GM23338 (cell line): ENCODE data around the gene ANKS1B. TPM values are rescaled to one million over a fixed set of nuclear protein-coding genes. Genes with fewer than 3 reads are reported as not detected.

Experiments used
- ATAC-seq: fragments of 200-7000 bp; cut with Tn5 transposase; 3 replicates; pipeline ENCODE4 v1.9.1; 2020
- DNase-seq: peaks from one replicate; pipeline ENCODE4 v3.0.0-alpha.2; 2015; ENCODE audit warnings: low spot score
- H2AFZ ChIP-seq: fragments of 200-600 bp; sonication (generic); 2 replicates; pipeline ENCODE4 v1.8.0; 2016; ENCODE audit warnings: antibody characterized with exemption, mild to moderate bottlenecking, moderate library complexity
- H3F3A ChIP-seq: fragments of 200-600 bp; sonication (generic); replicated peaks from 2 replicates; pipeline ENCODE4 v1.8.0; 2017; ENCODE audit warnings: antibody characterized with exemption, mixed run types, low read depth
- H3K27ac ChIP-seq: fragments of 200-600 bp; sonication (generic); 2 replicates; pipeline ENCODE4 v1.6.1; 2016; ENCODE audit warnings: low read depth
- H3K27me3 ChIP-seq: fragments of 200-600 bp; sonication (generic); 2 replicates; pipeline ENCODE4 v1.8.0; 2016; ENCODE audit warnings: mild to moderate bottlenecking, mixed run types, moderate library complexity; ENCODE audit not compliant: insufficient read depth
- H3K36me3 ChIP-seq: fragments of 200-600 bp; sonication (generic); 2 replicates; pipeline ENCODE4 v1.8.0; 2016; ENCODE audit warnings: mild to moderate bottlenecking; ENCODE audit not compliant: insufficient read depth
- H3K4me1 ChIP-seq: fragments of 200-600 bp; sonication (generic); 2 replicates; pipeline ENCODE4 v1.8.0; 2016; ENCODE audit warnings: mild to moderate bottlenecking, moderate library complexity; ENCODE audit not compliant: insufficient read depth
- H3K4me2 ChIP-seq: fragments of 200-600 bp; sonication (generic); 2 replicates; pipeline ENCODE4 v1.7.1; 2017; ENCODE audit warnings: mixed run types
- H3K4me3 ChIP-seq: fragments of 200-600 bp; sonication (generic); 2 replicates; pipeline ENCODE4 v1.6.1; 2016; ENCODE audit warnings: mixed run types
- H3K79me2 ChIP-seq: fragments of 200-600 bp; sonication (generic); replicated peaks from 2 replicates; pipeline ENCODE4 v1.8.0; 2017; ENCODE audit warnings: mild to moderate bottlenecking; ENCODE audit not compliant: insufficient read depth
- H3K9me2 ChIP-seq: fragments of 200-600 bp; sonication (generic); 2 replicates; pipeline ENCODE4 v1.8.0; 2017; ENCODE audit not compliant: insufficient read depth
- H4K20me1 ChIP-seq: fragments of 200-600 bp; sonication (generic); replicated peaks from 2 replicates; pipeline ENCODE4 v1.8.0; 2017; ENCODE audit warnings: mild to moderate bottlenecking; ENCODE audit not compliant: insufficient read depth
- H3K27ac Mint-ChIP-seq: 2 replicates; pipeline ENCODE4 v1.8.0; 2020; ENCODE audit warnings: inconsistent platforms, mild to moderate bottlenecking, moderate library complexity, mixed read lengths
- H3K27me3 Mint-ChIP-seq: 3 replicates; pipeline ENCODE4 v1.8.0; 2022; ENCODE audit warnings: low read depth, mild to moderate bottlenecking, moderate library complexity, mixed read lengths, inconsistent platforms; ENCODE audit not compliant: insufficient read depth, poor library complexity
- H3K36me3 Mint-ChIP-seq: 3 replicates; pipeline ENCODE4 v1.8.0; 2021; ENCODE audit warnings: low read depth, mild to moderate bottlenecking, inconsistent platforms, moderate library complexity, mixed read lengths
- H3K4me1 Mint-ChIP-seq: 3 replicates; pipeline ENCODE4 v1.8.0; 2020; ENCODE audit warnings: mild to moderate bottlenecking, inconsistent platforms, mixed read lengths
- H3K4me3 Mint-ChIP-seq: 3 replicates; pipeline ENCODE4 v1.8.0; 2021; ENCODE audit warnings: moderate library complexity, mild to moderate bottlenecking, inconsistent platforms, mixed read lengths
- H3K9me3 Mint-ChIP-seq: 3 replicates; pipeline ENCODE4 v1.8.0; 2020; ENCODE audit warnings: moderate library complexity, mild to moderate bottlenecking, inconsistent platforms, mixed read lengths
- CREB1 ChIP-seq: fragments of 250-450 bp; sonication (Bioruptor Pico); IDR thresholded peaks from 2 replicates; pipeline ENCODE4 v1.5.0; 2020; ENCODE audit warnings: low read depth, mild to moderate bottlenecking, moderate library complexity
- ETS1 ChIP-seq: IDR thresholded peaks from 2 replicates; pipeline ENCODE4 v1.6.1; 2016; ENCODE audit warnings: antibody characterized with exemption
- EZH2 ChIP-seq: fragments of 200-600 bp; sonication (generic); IDR thresholded peaks from one replicate; pipeline ENCODE4 v1.8.0; 2017; ENCODE audit warnings: antibody characterized with exemption, mild to moderate bottlenecking, low read depth; ENCODE audit not compliant: unreplicated experiment
- EZH2phosphoT487 ChIP-seq: fragments of 200-600 bp; sonication (generic); IDR thresholded peaks from one replicate; pipeline ENCODE4 v1.8.1; 2018; ENCODE audit warnings: antibody characterized with exemption; ENCODE audit not compliant: unreplicated experiment
- JUNB ChIP-seq: IDR thresholded peaks from one replicate; pipeline ENCODE4 v1.6.1; 2016; ENCODE audit warnings: antibody characterized with exemption; ENCODE audit not compliant: unreplicated experiment
- NANOG ChIP-seq: IDR thresholded peaks from 2 replicates; pipeline ENCODE4 v1.6.1; 2016; ENCODE audit warnings: antibody characterized with exemption, borderline replicate concordance
- POLR2AphosphoS5 ChIP-seq: IDR thresholded peaks from 2 replicates; pipeline ENCODE4 v1.6.1; 2016; ENCODE audit warnings: antibody characterized with exemption, low read depth
- REST ChIP-seq: IDR thresholded peaks from one replicate; pipeline ENCODE4 v1.6.1; 2018; ENCODE audit warnings: antibody characterized with exemption; ENCODE audit not compliant: unreplicated experiment
- STAT1 ChIP-seq: IDR thresholded peaks from one replicate; pipeline ENCODE4 v1.6.1; 2016; ENCODE audit warnings: antibody characterized with exemption; ENCODE audit not compliant: unreplicated experiment
- ZNF114 ChIP-seq: fragments of 250-450 bp; sonication (Bioruptor Pico); IDR thresholded peaks from 2 replicates; pipeline ENCODE4 v1.5.0; 2020; ENCODE audit warnings: mild to moderate bottlenecking, moderate library complexity
- ZNF331 ChIP-seq: fragments of 250-450 bp; sonication (Bioruptor Pico); IDR thresholded peaks from 2 replicates; pipeline ENCODE4 v1.5.0; 2020; ENCODE audit warnings: low read depth, mild to moderate bottlenecking, moderate library complexity
- polyA plus RNA-seq: library from polyadenylated mRNA; unstranded; fragments of >200 nt; fragmentation: Nextera tagmentation; extraction: Ambion mirVana; gene quantifications from 2 replicates; pipeline ENCODE4 v1.2.1, GENCODE V29; 2016
- total RNA-seq: library from RNA; depleted of rRNA; stranded (reverse); fragments of >200 nt; shearing (Covaris generic); gene quantifications from 2 replicates; pipeline ENCODE4 v1.2.3, GENCODE V29; 2014
- TF ChIP-seq, protein P1 (sequence below), 2 experiments: fragments of 200-600 bp in 1 of 2; sonication (generic) in 1 of 2; conservative IDR thresholded peaks; 2 replicates each; pipeline versions ENCODE4 v1.5.1 to v1.6.1; 2016 to 2017; ENCODE audit warnings: antibody characterized with exemption in 2 of 2, low read depth in 2 of 2, mild to moderate bottlenecking in 2 of 2, moderate library complexity in 1 of 2
- TF ChIP-seq, protein P2 (sequence below): fragments of 250-450 bp; sonication (Bioruptor Pico); IDR thresholded peaks from 2 replicates; pipeline ENCODE4 v1.5.0; 2020; ENCODE audit warnings: mild to moderate bottlenecking, moderate library complexity

ANKS1B gene
- total and polyA plus RNA-seq, 2 experiments from 2014 or later = 4.3 to 5.8 TPM

DNA sequence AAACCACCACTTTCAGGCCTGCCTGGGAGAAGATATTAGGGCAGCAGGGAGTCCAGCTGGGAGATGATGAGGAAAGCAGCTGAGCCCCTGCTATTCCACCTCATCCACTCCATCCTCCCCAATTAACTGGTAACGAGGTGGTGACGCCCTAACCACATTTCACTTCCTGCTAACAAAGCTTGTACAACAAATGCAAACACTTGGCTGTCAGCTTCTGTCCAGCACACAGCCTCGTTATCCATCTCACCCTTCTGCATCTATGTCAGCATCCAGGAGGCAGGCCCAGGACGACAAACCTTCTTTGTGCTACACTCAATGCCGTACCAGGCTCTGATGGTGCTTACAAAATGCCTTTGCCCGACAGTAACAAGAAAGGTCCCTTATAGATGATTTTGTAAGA lies 1114.2 kb downstream of the ANKS1B start:
- H3K36me3 Mint-ChIP-seq = no peaks in the 10 kb centered on the region
- H3K4me1 ChIP-seq = peaks cover 11% of the 10 kb centered on the region; the same call in 1 of the 2 replicates
- DNase-seq = no peak
- H3K27me3 ChIP-seq = no peaks in the 10 kb centered on the region
- H3K4me2 ChIP-seq = no peak overlapping the region
- TF ChIP-seq JUNB (no peak), REST (no peak), NANOG (no peak), CREB1 (no peak), POLR2AphosphoS5 (no peak), ZNF114 (CRISPR knock-in tag) (no peak), EZH2 (no peak), STAT1 (no peak), EZH2phosphoT487 (no peak), ZNF331 (CRISPR knock-in tag) (no peak), ETS1 (no peak)
- TF ChIP-seq, protein P1, sequence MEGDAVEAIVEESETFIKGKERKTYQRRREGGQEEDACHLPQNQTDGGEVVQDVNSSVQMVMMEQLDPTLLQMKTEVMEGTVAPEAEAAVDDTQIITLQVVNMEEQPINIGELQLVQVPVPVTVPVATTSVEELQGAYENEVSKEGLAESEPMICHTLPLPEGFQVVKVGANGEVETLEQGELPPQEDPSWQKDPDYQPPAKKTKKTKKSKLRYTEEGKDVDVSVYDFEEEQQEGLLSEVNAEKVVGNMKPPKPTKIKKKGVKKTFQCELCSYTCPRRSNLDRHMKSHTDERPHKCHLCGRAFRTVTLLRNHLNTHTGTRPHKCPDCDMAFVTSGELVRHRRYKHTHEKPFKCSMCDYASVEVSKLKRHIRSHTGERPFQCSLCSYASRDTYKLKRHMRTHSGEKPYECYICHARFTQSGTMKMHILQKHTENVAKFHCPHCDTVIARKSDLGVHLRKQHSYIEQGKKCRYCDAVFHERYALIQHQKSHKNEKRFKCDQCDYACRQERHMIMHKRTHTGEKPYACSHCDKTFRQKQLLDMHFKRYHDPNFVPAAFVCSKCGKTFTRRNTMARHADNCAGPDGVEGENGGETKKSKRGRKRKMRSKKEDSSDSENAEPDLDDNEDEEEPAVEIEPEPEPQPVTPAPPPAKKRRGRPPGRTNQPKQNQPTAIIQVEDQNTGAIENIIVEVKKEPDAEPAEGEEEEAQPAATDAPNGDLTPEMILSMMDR (conservative IDR thresholded peaks at IDR 0.05; ENCODE audit: low read depth in 2 of 2) = no peak
- TF ChIP-seq, protein P2, sequence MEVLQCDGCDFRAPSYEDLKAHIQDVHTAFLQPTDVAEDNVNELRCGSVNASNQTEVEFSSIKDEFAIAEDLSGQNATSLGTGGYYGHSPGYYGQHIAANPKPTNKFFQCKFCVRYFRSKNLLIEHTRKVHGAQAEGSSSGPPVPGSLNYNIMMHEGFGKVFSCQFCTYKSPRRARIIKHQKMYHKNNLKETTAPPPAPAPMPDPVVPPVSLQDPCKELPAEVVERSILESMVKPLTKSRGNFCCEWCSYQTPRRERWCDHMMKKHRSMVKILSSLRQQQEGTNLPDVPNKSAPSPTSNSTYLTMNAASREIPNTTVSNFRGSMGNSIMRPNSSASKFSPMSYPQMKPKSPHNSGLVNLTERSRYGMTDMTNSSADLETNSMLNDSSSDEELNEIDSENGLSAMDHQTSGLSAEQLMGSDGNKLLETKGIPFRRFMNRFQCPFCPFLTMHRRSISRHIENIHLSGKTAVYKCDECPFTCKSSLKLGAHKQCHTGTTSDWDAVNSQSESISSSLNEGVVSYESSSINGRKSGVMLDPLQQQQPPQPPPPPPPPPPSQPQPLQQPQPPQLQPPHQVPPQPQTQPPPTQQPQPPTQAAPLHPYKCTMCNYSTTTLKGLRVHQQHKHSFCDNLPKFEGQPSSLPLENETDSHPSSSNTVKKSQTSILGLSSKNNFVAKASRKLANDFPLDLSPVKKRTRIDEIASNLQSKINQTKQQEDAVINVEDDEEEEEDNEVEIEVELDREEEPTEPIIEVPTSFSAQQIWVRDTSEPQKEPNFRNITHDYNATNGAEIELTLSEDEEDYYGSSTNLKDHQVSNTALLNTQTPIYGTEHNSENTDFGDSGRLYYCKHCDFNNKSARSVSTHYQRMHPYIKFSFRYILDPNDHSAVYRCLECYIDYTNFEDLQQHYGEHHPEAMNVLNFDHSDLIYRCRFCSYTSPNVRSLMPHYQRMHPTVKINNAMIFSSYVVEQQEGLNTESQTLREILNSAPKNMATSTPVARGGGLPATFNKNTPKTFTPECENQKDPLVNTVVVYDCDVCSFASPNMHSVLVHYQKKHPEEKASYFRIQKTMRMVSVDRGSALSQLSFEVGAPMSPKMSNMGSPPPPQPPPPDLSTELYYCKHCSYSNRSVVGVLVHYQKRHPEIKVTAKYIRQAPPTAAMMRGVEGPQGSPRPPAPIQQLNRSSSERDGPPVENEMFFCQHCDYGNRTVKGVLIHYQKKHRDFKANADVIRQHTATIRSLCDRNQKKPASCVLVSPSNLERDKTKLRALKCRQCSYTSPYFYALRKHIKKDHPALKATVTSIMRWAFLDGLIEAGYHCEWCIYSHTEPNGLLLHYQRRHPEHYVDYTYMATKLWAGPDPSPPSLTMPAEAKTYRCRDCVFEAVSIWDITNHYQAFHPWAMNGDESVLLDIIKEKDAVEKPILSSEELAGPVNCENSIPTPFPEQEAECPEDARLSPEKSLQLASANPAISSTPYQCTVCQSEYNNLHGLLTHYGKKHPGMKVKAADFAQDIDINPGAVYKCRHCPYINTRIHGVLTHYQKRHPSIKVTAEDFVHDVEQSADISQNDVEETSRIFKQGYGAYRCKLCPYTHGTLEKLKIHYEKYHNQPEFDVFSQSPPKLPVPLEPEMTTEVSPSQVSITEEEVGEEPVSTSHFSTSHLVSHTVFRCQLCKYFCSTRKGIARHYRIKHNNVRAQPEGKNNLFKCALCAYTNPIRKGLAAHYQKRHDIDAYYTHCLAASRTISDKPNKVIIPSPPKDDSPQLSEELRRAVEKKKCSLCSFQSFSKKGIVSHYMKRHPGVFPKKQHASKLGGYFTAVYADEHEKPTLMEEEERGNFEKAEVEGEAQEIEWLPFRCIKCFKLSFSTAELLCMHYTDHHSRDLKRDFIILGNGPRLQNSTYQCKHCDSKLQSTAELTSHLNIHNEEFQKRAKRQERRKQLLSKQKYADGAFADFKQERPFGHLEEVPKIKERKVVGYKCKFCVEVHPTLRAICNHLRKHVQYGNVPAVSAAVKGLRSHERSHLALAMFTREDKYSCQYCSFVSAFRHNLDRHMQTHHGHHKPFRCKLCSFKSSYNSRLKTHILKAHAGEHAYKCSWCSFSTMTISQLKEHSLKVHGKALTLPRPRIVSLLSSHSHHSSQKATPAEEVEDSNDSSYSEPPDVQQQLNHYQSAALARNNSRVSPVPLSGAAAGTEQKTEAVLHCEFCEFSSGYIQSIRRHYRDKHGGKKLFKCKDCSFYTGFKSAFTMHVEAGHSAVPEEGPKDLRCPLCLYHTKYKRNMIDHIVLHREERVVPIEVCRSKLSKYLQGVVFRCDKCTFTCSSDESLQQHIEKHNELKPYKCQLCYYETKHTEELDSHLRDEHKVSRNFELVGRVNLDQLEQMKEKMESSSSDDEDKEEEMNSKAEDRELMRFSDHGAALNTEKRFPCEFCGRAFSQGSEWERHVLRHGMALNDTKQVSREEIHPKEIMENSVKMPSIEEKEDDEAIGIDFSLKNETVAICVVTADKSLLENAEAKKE (CRISPR knock-in tag) = no peak
- H2AFZ ChIP-seq = no peak overlapping the region
- H3K27ac ChIP-seq = no peak overlapping the region
- H3K9me2 ChIP-seq = 0 out of 2 replicates have a peak, but pooled peaks cover 8% of the 10 kb centered on the region
- no peaks in the 10 kb centered on the region for H3K27me3 Mint-ChIP-seq
- H3F3A ChIP-seq = no peaks in the 10 kb centered on the region
- no peak overlapping the region for H3K4me3 Mint-ChIP-seq
- H3K36me3 ChIP-seq = no peaks in the 10 kb centered on the region
- H3K4me3 ChIP-seq = no peak overlapping the region
- no peaks in the 10 kb centered on the region for H3K9me3 Mint-ChIP-seq
- H3K79me2 ChIP-seq = no peaks in the 10 kb centered on the region
- ATAC-seq = peak; percentile 29
- no peak overlapping the region for H3K27ac Mint-ChIP-seq
- peaks cover 15% of the 10 kb centered on the region for H3K4me1 Mint-ChIP-seq
- no peaks in the 10 kb centered on the region for H4K20me1 ChIP-seq
